HG03439 (cell line): ENCODE results near the gene POMT2.
"Not testable (repeated sequence)": the region's sequence is repeated elsewhere in the genome, so short reads cannot be mapped to it uniquely, and the experiment has no call there.

Source experiments
- ATAC-seq: cut with Tn5 transposase; IDR thresholded peaks from one replicate; pipeline ENCODE4 v1.9.1; 2021; ENCODE audit warnings: mild to moderate bottlenecking, moderate library complexity; ENCODE audit not compliant: unreplicated experiment

The POMT2 gene

DNA sequence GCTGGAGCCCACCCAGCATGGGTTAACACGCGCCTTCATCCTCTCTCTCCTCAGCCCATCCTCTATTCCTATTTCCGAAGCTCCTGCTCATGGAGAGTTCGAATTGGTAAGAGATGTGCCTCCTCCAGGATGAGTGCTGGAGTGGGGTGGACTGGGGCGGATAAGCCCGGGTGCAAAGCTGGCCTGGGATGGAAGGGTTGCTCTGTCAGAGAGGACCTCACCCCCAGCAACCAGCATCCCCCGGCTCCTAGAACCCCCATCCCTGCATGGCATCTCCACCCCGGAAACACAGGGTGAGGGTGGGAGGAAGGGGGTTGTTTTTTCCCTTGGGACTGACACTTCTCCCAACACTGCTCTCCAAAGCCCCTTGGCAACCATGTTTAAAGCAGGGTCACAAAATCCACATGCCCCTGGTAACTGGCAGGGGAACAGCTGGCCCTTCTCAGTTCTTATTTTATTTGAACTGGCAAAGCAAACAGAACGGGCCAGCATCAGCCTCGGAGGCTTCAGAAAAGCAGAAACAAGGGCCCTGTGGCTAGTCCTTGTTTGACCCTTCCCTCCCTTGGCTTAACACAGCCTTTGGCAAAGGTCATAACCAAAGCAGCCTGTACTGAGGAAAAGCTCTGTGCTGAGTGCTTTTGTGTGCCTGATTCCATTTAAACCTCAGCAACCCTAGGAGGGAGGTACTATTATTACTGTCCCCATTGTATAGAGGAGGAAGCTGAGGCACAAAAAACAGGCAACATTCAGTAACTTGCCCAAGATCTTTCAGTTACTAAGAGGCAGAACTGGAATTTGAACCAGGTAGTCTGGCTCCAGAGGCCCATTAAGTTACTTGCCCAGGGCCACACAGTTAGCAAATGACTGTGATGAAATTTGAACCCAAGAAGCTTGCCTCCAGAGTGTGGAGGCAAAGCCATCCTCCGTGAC is 4.4 kb upstream of the POMT2 start:
- no peak for ATAC-seq

DNA sequence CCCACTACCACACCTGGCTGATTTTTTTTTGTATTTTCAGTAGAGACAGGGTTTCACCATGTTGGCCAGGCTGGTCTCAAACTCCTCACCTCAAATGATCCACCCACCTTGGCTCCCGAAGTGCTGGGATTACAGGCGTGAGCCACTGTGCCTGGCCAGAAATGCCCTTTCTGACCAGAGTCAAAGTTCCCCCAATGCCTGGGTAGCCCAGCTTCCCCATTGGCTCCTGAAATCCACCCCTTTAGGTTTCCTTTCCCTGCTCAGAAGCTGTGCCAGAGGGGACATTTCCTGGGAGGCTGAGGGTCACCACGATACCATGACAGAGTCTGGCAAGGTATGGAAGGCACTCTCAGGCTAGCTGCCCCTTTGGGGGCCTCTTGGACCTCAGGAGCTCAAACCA is 3.6 kb upstream of the POMT2 start:
- ATAC-seq: no peak

DNA sequence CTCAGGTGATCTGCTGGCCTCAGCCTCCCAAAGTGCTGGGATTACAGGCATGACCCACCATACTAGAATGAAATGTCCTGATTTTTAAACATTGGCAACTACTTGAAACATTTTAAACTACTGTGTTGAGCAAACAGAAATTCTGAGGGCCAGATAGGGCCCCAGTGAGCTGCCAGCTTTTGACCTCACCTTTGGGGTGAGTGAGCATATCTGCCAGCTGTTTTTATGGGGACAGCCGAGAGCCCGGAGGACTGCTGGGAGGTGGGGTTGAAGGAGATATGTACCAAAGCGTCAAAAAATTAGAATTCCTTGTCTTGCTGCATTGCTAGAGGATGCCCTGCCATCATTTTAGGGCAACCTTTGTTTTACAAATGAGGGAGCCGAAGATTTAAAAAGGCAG is 2.9 kb upstream of the POMT2 start:
- ATAC-seq: no peak

DNA sequence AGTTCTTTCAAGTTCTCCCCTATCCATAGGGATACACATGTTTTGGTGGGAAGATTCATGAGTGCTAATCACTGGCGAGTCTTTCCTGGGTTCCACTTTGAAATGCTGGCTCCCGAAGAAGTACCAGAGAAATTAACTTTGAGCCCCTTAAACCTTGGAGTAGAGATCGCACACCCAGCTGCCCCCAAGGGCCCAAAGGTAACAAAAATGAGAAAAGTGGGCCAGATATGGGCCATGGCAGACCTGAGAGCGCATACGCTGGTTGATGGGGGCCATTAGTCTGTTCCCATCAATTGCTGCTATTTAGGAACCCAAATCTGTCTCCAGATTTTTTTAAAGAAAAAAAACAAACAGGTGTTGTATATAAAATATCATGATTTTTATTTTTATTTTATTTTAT is 2.3 kb upstream of the POMT2 start:
- no peak for ATAC-seq

DNA sequence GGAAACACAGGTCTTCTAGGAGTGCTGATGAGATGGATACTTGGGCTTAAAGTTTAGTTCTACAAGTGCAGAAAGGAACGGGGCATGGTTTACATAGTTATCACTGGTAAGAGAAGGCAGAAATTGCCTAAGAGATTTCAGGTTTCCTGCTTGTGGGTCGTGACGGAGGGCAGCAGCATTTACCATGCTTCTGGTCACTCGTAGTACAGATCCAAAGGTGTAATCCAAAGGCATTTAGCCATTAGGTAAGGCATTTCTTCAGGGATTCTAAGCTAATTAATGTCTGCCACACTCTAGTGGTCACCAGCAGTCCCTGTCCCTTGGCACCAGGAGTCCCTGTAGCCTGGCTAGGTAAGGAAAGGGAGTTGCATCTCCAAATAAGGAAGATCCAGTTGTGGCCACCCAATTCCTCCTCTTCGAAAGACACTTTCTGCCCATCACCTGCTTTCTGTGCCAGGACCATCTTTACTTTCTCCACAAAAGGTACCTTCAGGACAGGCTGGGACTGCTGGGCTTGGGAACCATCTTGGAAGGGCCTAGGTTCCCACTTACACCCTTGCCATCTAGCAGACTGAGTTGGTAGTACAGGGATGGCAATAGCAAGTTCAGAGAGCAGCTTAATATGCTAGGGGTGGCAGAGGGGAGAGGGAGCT is 1.7 kb upstream of the POMT2 start:
- ATAC-seq: no peak

DNA sequence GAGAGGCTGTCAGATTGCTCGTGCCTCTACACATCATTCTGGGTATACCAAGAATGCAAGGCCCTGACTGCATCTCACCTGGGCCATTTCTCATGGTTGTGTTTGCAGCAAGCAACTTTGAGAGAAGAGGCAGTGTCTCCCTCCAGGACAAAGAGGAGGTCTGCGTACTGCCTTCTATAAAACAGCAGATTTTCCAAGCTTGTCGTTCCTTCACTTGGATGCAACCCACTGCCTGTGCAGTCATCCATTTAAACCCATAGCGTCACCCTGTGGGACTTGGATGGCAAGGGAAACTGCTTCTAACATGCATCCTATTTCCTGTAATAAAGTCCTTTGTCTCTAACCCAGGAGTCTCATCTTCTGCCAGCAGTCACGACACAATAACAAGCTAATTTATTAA is 1.3 kb downstream of the POMT2 start:
- no peak for ATAC-seq

DNA sequence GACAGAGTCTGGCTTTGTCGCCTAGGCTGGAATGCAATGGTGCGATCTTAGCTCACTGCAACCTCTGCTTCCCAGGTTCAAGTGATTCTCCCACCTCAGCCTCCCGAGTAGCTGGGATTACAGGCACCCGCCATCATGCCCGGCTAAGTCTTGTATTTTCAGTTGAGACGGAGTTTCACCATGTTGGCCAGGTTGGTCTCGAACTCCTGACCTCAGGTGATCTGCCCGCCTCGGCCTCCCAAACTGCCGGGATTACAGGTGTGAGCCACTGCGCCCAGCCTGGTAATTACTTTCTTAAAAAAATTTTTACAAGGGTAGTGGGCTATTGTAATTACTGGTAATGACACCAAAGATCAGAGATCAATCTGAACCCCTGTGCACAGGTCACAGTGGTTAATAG is 1.9 kb downstream of the POMT2 start:
- not testable (repeated sequence) for ATAC-seq

DNA sequence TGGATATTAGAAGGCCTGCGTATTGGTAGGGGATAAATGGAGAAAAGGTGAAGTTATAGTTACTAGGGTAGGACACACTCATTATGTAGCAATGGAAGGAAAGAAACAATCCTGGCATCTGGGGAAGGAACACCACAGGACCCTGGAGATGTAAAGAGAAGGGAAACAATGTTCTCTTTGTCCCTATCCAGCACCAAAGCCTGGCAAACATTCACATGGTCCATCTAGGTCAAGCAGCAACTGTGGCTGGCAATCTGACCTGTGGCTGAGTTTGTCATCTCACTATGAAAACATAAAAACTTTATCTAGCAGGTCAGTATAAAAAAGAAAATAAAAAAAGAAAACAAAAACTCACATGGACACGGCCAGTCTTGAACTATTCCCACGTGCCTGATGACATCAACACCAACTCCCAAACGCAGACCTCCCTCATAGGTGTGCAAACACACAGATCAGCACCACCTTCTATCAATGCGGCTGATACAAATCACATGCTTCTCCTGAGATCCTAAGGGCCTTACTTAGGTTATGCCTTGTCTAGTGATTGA is 2.6 kb downstream of the POMT2 start:
- ATAC-seq: no peak

DNA sequence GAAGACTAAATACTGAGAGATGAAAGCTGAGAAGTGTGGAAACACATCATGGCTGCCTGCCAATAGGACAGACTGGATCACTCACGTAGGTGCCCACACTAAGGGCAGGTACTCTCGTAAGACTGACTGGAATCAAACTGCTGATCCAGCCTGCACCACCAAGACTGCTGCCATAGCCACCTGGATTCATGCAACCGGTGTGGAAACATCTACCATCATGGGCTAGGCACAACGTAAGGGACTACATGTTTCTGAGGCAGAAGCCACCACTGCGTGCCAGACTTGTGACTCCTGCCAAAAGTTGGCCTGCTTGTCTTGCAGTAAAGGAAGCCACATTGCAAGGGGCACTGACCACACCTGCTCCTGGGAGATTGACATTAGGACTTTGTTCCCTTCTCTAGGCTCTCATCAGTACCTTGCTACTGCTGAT is 3.8 kb downstream of the POMT2 start:
- ATAC-seq: no peak

DNA sequence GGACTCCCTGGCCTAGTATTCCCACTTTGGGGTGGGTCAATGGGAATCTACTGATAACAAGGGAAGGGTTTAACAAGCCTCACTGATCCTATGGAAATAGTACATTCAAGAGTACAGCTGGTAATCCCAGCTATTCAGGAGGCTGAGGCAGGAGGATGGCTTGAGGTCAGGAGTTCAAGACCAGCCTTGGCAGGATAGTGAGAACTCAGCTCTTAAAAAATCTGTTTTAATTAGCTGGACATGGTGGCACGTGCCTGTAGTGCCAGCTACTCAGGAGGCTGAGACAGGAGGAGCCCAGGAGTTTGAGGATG is 4.5 kb downstream of the POMT2 start:
- ATAC-seq: no peak

DNA sequence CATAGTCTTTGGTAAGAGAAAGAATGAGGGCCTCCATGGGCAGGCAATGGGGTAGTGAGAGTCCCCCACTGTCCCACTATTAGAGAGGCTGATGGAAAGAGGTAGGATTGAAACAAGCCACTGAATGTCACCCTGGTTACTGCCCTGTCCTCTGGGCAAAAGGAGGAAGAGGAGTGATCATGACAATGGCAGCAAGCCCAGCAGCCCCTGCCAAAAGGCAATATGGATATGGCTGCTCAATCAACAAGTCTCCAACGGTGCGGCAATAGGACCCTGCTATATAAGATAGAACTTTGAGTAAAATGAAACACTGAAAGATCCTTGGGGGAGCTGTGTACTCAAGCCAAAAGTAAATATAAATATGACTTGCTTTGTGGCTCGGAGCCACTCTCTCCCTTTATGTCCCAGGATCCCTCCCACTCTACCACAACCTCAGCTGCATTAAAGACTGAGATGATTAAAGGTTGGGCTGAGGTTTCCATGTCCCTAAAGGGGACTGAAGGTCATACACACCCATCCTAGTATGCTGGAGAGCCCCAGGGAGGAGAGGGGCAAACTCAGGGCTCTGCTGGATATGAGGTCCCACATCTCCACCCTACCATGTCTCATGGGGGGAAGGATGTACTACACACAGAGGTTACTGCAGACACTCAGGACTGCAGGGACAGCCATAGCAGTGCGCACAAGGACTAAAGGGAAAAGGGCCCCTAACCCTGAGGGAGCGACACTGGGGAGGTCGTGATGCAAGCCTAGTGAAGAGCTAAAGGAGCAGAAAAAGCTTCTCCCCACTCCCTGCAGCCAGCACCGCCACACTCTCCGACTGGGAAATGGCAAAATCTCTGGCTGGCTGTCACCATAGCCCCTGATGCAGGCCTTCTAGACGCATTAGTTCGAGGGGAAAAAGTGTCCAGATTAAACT is 5.9 kb downstream of the POMT2 start:
- no peak for ATAC-seq

DNA sequence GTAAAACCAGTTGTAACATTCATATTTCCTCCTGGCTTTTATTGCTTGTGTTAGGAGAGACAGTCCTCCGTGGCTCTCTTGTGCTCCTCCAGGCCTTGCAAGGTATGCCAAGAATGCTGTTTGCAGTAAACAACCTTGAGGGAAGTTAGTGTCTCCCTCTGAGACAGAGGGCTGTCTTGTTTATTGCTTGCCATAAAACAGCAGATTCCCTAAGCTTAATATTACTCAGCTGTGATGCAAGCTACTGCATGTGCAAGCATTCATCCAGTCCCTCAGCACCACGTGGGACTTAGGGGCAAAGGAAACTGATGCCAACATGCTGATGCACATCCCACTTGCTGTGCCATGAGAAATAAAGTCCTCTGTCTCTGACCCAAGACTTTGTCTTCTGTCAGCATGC is 6.6 kb downstream of the POMT2 start:
- no peak for ATAC-seq

DNA sequence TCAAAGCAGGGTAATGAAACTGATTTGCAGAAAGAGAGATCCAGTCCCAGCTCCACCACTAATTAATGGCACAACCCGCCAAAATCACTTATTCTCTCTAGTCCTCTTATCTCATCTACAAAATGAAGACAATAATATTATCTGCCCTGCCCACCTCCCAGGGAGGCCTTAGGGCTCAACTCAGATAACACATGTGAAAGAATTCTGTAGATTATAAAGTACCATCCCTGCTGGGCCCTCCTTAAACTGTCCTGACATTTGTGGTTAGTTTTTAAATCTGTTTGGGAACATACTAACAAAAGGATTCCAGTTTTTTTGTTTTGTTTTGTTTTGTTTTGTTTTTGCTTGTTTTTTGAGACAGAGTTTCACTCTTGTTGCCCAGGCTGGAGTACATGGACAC is 7.3 kb downstream of the POMT2 start:
- no peak for ATAC-seq

DNA sequence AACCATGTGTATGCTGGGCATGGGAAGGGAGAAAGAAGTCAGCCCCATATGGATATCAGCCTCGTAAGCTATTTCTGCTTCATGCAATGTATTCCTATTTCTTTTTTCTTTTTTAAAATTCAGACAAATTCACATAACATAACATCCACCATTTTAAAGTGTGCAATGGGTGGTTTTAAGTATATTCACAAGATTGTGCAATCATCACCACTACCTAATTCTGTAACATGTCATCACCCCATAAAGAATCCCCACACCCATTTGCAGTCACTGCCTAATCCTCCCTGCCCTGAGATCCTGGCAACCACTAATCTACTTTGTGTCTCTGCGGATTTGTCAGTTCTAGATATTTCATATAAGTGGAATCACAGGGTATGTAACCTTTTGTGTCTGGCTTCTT is 9.5 kb downstream of the POMT2 start:
- ATAC-seq: no peak

DNA sequence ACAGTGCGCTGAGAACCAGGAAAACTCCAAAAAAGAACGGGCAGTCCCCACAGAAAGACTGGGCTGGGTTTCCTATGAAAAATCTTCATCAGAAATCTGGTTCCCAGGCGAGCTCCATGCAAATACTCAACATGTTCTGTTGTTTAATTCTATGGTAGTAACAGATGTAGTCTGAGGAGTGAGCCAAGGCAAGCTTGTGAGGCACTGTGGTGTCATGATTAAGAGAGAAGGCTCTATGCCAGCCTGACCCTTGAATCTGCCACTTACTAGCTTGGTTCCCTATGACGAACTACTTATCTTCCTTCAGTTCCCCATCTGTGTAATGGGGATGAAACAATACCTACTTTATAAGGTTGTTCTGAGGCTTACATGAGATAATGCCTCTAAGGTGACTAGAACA is 10.7 kb downstream of the POMT2 start:
- ATAC-seq: no peak

DNA sequence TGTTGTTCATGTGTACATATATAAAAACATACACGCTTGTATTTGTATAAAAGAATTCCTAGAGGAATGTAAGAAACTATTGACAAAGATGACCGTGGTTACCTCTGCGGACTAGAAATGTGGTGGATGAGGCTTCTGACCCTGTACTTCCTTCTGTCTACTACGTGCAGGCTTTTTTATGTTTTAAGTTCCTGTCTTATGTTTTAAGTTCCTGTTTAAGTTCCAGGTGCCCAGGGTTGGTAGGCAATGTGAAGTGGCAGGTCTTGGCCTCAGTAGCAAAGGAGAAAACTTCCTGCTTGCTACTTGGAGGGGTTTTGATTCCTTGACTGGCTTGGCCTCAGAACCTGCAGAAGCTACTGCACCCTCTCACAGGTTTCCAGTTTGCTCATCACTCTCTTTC is 11.6 kb downstream of the POMT2 start:
- no peak for ATAC-seq

DNA sequence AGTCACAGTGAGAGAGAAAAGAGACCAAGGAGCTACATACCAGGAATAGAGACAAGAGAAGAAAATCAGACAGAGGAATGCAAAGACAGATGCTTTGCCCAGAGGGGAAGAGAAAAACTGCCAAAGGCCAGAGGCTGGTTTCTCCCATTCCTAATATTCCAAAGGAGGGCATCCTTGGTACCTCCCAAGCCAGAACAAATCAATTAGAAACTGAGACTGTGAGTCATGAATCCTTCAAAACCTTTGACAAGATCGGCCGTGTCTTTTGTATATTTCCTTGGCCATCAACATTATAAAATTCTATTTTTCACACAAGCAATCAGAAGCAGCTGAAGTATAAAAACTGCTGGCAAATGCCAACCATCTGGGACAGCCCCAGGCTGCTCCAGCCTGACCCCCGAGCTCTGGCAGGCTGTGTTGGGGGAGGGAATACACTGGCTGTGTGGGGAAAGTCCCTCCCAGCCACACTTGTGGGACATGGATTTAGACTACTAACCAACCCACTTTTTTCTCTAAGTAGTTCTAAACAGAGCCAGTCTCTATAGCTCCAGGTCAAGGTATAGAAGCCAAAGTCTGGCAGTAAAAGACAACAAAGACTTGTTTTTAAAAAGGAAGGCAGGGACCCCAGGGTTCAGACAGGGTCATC is 13.7 kb downstream of the POMT2 start:
- ATAC-seq: no peak

DNA sequence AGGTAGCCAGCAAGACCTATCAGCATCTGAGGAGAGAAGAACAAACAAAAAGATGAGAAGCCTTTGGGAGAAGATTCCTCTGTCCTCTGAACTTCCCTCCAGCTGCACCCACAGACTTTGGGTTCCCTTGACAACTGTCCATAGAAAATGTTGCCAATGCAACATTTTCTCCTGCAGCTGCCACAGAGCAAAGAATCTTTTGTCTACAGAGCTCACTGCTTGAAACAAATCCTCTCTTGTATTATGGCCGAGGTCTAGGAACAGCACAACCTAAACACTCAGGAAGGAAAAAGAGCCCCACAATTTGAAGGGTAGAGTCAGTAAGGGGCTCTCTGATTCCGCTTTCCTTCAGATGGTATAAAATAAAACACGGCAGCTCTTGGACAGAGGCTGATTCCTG is 14.3 kb downstream of the POMT2 start:
- no peak for ATAC-seq

DNA sequence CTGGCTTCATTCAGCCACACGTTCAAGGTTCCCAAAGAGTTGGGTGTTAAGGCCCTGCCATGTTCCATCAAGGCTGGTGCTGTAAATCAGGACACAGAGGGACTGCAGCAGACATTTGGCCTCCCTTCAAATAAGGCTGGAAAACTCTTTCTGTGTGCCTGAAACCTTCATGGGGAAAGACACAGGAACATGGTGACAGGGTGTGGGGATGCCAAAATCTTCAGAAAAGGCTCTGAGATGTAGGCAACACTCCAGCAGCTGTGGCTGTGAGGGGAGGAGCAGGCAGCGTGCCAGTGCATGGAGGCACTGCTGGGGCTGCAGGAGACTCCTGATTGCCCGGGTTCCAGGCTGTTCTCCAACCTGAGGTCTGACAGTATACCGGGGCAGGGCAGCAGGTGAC is 15.0 kb downstream of the POMT2 start:
- no peak for ATAC-seq

DNA sequence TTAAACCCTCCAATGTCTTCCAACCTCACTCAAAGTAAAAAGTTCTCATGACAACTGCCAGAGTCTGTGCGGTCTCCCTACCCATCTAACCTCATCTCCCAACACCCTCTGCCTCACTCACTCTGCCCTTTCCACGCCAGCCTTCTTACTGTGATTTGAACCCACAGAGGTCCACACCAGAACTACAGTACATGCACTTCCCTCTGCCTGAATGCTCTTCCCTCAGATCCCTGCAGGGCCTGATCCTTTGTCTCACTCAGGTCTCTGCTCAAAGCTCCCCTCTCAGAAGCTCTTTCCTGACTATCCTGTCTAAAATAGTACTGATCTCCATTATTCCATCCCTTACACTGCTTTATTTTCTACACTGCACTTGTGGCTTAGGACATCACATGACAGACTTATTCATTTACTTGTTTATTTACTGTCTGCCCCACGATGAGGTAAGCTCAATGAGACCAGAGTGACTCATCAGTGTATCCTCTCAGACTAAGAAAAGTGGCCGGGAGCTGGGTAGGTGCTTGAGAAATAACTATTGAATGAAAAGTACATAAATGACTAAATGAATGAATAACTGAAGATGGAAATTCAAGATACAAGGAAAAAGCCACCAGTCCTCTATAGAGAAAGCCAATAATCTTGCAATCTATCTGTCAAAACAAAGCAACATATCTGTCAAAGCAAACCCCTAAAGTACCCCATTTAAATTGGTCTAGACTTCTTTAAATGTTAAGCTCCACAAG is 17.1 kb downstream of the POMT2 start:
- ATAC-seq: no peak
